Skeletal muscle tissue (tissue), 4 donors: ENCODE results near the gene INTS6. TPM values are rescaled to one million over a fixed set of nuclear protein-coding genes. Genes with fewer than 3 reads are reported as not detected.

ENCODE experiments used
- H3K27ac ChIP-seq: one replicate; pipeline ENCODE4 v1.7.0; 2013; ENCODE audit warnings: mild to moderate bottlenecking, low read depth, low read length, inconsistent platforms
- H3K27me3 ChIP-seq, 3 donors: one replicate each; pipeline ENCODE4 v1.7.0; 2013; ENCODE audit warnings: low read length in 3 of 3; ENCODE audit not compliant: control insufficient read depth in 3 of 3, insufficient read depth in 3 of 3
- H3K36me3 ChIP-seq, 3 donors: one replicate each; pipeline ENCODE4 v1.7.0; 2013; ENCODE audit warnings: low read length in 3 of 3; ENCODE audit not compliant: control insufficient read depth in 3 of 3, insufficient read depth in 3 of 3
- H3K4me1 ChIP-seq, 3 donors: one replicate each; pipeline ENCODE4 v1.7.0; 2013; ENCODE audit warnings: low read length in 3 of 3, mild to moderate bottlenecking in 3 of 3; ENCODE audit not compliant: control insufficient read depth in 3 of 3, insufficient read depth in 3 of 3
- H3K4me3 ChIP-seq, 3 donors: one replicate each; pipeline ENCODE4 v1.7.0; 2013; ENCODE audit warnings: low read length in 3 of 3
- H3K9ac ChIP-seq, 3 donors: one replicate each; pipeline ENCODE4 v1.7.0; 2013; ENCODE audit warnings: low read length in 3 of 3, mild to moderate bottlenecking in 3 of 3, moderate library complexity in 2 of 3, low read depth in 1 of 3
- H3K9me3 ChIP-seq, 3 donors: one replicate each; pipeline ENCODE4 v1.7.0; 2013; ENCODE audit warnings: low read length in 3 of 3; ENCODE audit not compliant: control insufficient read depth in 3 of 3
- total RNA-seq: library from RNA; depleted of rRNA; stranded (reverse); fragments of >200 nt; gene quantifications from one replicate; pipeline ENCODE4 v1.2.3, GENCODE V29; 2014
- donor health status: Osteomylitis.

Gene INTS6
- total RNA-seq, 1 donor from 2014 or later = 20.4 TPM

DNA sequence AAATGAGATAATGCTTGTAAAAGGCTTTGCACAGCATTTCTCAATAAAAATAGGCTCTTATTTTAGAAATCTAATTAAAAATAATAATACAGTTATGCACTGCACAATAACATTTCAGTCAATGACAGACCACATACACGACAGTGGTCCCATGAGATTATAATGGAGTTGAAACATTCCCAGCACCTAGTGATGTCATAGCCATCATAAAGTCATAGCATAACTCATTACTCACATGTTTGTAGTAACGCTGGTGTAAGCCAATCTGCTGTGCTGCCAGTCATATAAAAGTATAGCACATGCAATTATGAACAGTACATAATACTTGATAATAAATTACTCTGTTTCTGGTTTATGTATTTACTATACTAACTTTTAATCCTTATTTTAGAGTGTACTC, 126.1 kb downstream of the INTS6 start:
- no peak overlapping the region for H3K9ac ChIP-seq
- no peak overlapping the region for H3K4me3 ChIP-seq

DNA sequence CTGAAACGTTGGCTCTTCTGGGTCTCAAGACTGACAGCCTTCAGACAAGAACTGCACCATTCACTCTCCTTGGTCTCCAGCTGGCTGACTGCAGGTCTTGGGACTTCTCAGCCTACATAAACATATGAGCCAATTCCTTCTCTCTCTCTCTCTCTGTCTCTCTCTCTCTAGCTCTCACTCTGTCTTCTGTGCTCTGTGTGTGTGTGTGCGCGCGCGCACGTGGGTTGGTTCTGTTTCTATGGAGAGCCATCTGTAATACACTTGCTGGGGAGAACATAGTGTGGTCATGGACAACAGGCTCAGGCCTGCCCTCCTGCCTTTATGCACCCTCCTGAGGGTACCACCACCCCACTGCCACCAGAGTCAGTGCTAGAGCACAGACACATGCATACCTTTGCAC, 127.0 kb downstream of the INTS6 start:
- H3K27me3 ChIP-seq = no peaks in the 10 kb centered on the region
- H3K4me1 ChIP-seq = no peaks in the 10 kb centered on the region
- no peaks in the 10 kb centered on the region for H3K36me3 ChIP-seq
- H3K9me3 ChIP-seq = no peaks in the 10 kb centered on the region
- no peak overlapping the region for H3K4me3 ChIP-seq
- no peak overlapping the region for H3K9ac ChIP-seq
- H3K27ac ChIP-seq = no peak overlapping the region

More for the DNA sequence above, 126.1 kb downstream of the INTS6 start:
- Histone ChIP-seq H3K4me1 (no peaks in the 10 kb centered on the region), H3K27ac (no peak overlapping the region), H3K36me3 (no peaks in the 10 kb centered on the region), H3K27me3 (no peaks in the 10 kb centered on the region), H3K9me3 (no peaks in the 10 kb centered on the region)

DNA sequence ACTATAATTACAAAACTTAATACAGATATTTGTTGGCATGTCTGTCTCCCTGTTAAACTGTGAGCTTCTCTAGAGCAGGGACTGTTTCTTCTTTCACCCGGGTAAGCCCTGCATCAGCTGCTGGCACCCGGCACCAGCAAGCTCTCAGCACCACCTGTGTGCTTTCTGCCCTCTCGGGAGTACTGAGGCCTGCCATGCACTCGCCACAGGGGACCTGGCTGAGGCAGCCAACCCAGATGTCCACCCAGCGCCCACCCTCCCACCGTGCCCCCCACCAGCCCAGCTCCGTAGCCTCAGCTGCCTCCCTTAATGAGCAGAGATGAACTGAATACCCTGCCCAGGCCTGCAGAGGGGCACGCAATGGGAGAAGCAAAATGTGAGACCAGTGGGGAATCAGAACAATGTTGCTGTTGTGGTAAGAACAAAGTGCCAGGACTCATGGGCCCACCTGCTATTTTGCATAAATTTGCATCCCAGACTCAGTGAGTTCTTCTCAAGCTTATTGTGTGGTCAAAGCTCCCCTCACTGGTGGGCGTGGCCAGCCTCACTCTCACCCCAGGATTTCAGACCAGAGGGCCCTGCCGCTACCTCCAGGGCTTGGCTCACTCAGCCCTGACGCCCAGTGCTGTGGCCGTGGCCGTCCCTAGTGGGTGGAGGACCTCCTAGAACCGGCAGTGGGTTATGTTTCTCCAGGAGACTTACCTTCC, 128.0 kb downstream of the INTS6 start:
- H3K27ac ChIP-seq = no peak overlapping the region
- H3K9me3 ChIP-seq = no peaks in the 10 kb centered on the region
- H3K4me3 ChIP-seq = no peak overlapping the region
- H3K36me3 ChIP-seq = no peaks in the 10 kb centered on the region
- no peaks in the 10 kb centered on the region for H3K27me3 ChIP-seq
- no peak overlapping the region for H3K9ac ChIP-seq
- H3K4me1 ChIP-seq = no peaks in the 10 kb centered on the region

DNA sequence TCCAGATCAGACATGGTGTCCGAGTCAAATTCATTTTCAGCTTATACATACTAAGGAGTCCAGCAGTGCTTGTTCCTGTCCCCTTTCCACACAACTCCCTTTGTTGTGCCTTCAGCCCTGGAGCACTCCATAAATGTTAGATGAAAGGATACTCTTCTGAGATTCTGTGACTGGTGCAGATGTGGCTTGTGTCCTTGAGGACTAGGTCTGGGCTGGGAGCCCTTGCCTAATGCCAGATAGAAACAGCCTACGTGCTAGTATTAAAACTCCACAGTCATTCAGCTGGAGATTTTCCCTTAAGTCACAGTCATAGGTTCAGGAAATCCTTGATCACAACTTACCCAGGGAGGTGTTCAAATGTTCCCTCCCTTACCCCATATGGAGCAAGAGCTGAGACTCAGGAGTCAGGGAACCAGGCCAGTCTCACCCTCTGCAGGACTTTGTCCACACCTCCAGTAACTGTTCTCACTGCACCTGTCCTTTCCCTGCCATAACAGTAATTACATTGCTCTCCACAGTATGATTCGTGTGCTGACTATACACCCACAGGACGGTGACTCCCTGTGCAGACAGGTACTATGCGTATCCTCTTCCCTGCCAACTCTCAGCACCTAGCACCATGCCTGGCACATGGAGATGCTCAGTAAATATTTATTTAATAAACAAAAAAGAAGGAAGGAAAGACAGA, 128.9 kb downstream of the INTS6 start:
- Histone ChIP-seq H3K4me3 (no peak overlapping the region), H3K36me3 (no peaks in the 10 kb centered on the region), H3K9me3 (no peaks in the 10 kb centered on the region), H3K27ac (no peak overlapping the region), H3K27me3 (no peaks in the 10 kb centered on the region), H3K4me1 (no peaks in the 10 kb centered on the region), H3K9ac (no peak overlapping the region)

DNA sequence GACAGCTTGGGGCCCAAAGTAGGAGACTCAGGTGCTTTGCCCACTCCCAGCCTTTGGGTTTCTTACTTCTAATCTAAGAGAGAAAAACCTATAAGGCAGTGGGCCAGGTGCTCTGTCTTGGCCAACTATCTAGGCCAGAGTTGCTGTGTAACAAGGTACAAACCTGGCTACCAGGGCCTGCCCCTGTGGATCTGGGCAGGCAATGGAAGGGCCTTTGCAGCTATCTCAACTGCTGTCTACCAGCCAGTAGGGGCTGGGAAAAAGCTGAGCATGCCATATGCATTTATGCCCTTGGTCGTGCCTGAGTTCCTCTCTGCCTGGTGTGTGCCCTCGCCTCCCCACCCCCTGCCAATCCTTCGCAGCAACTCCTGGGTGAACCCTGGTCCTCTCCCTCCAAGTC, 130.0 kb downstream of the INTS6 start:
- no peak overlapping the region for H3K27ac ChIP-seq
- H3K9me3 ChIP-seq = no peaks in the 10 kb centered on the region
- no peaks in the 10 kb centered on the region for H3K27me3 ChIP-seq
- no peak overlapping the region for H3K4me3 ChIP-seq
- H3K4me1 ChIP-seq = no peaks in the 10 kb centered on the region
- no peaks in the 10 kb centered on the region for H3K36me3 ChIP-seq
- H3K9ac ChIP-seq = no peak overlapping the region

DNA sequence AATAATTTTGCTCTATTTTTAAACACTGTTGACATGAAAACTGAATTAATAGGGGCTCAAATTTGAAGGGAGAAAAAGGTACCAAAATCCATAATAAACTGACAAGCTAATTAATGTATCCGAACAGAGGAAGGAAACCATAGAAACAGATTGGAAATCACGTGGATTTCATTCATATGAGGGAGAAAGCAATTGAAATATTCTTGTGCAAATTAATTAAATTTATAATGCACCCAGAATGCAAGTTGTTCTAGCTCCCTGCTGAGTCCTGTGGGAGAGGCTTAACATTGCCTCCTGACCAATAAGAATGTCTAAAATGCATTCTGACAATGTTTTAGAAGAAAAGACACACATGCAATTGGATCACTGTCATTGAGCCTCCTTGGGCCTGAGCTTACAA, 131.0 kb downstream of the INTS6 start:
- H3K27ac ChIP-seq = no peak overlapping the region
- H3K4me3 ChIP-seq = no peak overlapping the region
- no peaks in the 10 kb centered on the region for H3K36me3 ChIP-seq
- no peaks in the 10 kb centered on the region for H3K27me3 ChIP-seq
- H3K9ac ChIP-seq = no peak overlapping the region
- H3K4me1 ChIP-seq = no peaks in the 10 kb centered on the region
- no peaks in the 10 kb centered on the region for H3K9me3 ChIP-seq

GRCh38 chr13:51318876-51319275, 134.0 kb downstream of the INTS6 start:
- Histone ChIP-seq H3K9ac (no peak overlapping the region), H3K4me1 (peaks cover 0 to 4% (median 0%) of the 10 kb centered on the region in 3 donors), H3K27ac (no peak overlapping the region), H3K9me3 (no peaks in the 10 kb centered on the region), H3K27me3 (no peaks in the 10 kb centered on the region), H3K4me3 (no peak overlapping the region), H3K36me3 (no peaks in the 10 kb centered on the region)

DNA sequence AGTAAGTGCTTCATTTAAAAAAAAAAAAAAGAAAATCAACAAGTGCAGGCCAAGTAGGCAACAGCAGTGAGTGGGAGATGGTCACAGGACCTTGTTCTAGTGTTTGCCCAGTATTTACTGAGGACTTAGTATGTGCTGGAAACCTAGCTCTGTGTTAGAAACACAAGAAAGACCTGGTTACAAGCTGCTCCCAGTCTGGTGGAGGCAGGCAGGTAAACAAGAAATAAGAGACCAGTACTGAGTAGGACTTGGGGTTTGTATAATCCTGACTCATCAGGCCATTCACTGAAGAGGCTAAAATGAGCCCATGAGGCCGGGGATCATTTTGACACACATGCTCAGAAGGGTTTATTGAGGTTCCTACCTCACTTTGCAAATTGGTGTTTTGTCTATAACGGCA, 134.8 kb downstream of the INTS6 start:
- H3K9ac ChIP-seq = no peak overlapping the region
- H3K27ac ChIP-seq = no peak overlapping the region
- no peaks in the 10 kb centered on the region for H3K27me3 ChIP-seq
- no peaks in the 10 kb centered on the region for H3K9me3 ChIP-seq
- peaks cover 0 to 4% (median 0%) of the 10 kb centered on the region in 3 donors for H3K4me1 ChIP-seq
- no peaks in the 10 kb centered on the region for H3K36me3 ChIP-seq
- H3K4me3 ChIP-seq = no peak overlapping the region

GRCh38 chr13:51317262-51317661, 135.6 kb downstream of the INTS6 start:
- no peak overlapping the region for H3K9ac ChIP-seq
- H3K27ac ChIP-seq = no peak overlapping the region
- H3K9me3 ChIP-seq = no peaks in the 10 kb centered on the region
- no peak overlapping the region for H3K4me3 ChIP-seq
- H3K27me3 ChIP-seq = no peaks in the 10 kb centered on the region
- peaks cover 0 to 4% (median 0%) of the 10 kb centered on the region in 3 donors for H3K4me1 ChIP-seq
- H3K36me3 ChIP-seq = no peaks in the 10 kb centered on the region

DNA sequence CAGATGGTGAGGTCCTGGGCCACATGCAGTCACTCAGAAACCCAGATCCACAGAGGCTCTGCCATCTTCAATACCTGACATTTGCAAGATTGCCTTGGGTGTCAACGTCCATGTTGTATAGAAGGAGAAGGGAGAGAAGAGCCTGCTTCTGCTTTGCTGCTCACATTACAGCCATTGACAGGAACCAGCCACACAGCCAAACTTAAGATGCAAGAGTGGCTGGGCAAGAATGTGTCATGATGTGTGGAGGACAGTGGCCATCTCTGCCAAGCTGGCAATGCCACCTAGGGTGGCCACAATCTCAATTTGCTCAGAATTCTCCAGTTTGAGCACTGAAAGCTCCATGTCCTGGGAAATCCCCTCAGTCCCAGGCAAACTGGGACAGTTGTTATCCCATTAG, 139.2 kb downstream of the INTS6 start:
- Histone ChIP-seq H3K27me3 (no peaks in the 10 kb centered on the region), H3K4me3 (no peak overlapping the region), H3K4me1 (peaks cover 0 to 4% (median 0%) of the 10 kb centered on the region in 3 donors), H3K9me3 (no peaks in the 10 kb centered on the region), H3K27ac (no peak overlapping the region), H3K9ac (no peak overlapping the region), H3K36me3 (no peaks in the 10 kb centered on the region)
